Measurements from ENCODE around the gene ATIC.

GRCh38 chr2:215374642-215375466, 63.0 kb downstream of the ATIC start:
- TF ChIP-seq POLR2AphosphoS5 (IDR thresholded peaks at IDR 0.05; ENCODE audit: low read depth, low read length) (no peak), ZFX (IDR thresholded peaks at IDR 0.05) (no peak), CEBPB (IDR thresholded peaks at IDR 0.05; ENCODE audit: low read depth) (no peak), SRF (IDR thresholded peaks at IDR 0.05; ENCODE audit: low read depth) (no peak), CTCF (IDR thresholded peaks at IDR 0.05 in 2 of 3, conservative IDR thresholded peaks at IDR 0.05 in 1 of 3; ENCODE audit: borderline replicate concordance in 1 of 3, insufficient read depth in 1 of 3, low read depth in 2 of 3, low read length in 2 of 3) (no peak), JUND (IDR thresholded peaks at IDR 0.05) (no peak), POLR2A (IDR thresholded peaks at IDR 0.05; ENCODE audit: borderline replicate concordance, extremely low read depth, insufficient read depth, insufficient read length) (no peak)
- TF ChIP-seq, protein P1, sequence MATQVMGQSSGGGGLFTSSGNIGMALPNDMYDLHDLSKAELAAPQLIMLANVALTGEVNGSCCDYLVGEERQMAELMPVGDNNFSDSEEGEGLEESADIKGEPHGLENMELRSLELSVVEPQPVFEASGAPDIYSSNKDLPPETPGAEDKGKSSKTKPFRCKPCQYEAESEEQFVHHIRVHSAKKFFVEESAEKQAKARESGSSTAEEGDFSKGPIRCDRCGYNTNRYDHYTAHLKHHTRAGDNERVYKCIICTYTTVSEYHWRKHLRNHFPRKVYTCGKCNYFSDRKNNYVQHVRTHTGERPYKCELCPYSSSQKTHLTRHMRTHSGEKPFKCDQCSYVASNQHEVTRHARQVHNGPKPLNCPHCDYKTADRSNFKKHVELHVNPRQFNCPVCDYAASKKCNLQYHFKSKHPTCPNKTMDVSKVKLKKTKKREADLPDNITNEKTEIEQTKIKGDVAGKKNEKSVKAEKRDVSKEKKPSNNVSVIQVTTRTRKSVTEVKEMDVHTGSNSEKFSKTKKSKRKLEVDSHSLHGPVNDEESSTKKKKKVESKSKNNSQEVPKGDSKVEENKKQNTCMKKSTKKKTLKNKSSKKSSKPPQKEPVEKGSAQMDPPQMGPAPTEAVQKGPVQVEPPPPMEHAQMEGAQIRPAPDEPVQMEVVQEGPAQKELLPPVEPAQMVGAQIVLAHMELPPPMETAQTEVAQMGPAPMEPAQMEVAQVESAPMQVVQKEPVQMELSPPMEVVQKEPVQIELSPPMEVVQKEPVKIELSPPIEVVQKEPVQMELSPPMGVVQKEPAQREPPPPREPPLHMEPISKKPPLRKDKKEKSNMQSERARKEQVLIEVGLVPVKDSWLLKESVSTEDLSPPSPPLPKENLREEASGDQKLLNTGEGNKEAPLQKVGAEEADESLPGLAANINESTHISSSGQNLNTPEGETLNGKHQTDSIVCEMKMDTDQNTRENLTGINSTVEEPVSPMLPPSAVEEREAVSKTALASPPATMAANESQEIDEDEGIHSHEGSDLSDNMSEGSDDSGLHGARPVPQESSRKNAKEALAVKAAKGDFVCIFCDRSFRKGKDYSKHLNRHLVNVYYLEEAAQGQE (IDR thresholded peaks at IDR 0.05; ENCODE audit: low read depth) = no peak

Measured in HCT116 (cell line).